Trophoblast cell (in vitro differentiated cells and primary cell): Measurements from ENCODE around the gene MOBP.

Source experiments
- DNase-seq, 2 donors: peaks; one replicate each; pipeline ENCODE4 v3.0.0-alpha.2; 2016
- H2AFZ ChIP-seq: 2 replicates; pipeline ENCODE4 v1.6.1; 2013; ENCODE audit warnings: low read length, moderate library complexity, mild to moderate bottlenecking; ENCODE audit not compliant: insufficient read depth, poor library complexity
- H2AK5ac ChIP-seq: 2 replicates; pipeline ENCODE4 v1.6.1; 2013; ENCODE audit warnings: mild to moderate bottlenecking, low read length
- H2BK120ac ChIP-seq: 2 replicates; pipeline ENCODE4 v1.6.1; 2013; ENCODE audit warnings: low read length, mild to moderate bottlenecking, moderate library complexity; ENCODE audit not compliant: insufficient read depth, poor library complexity
- H2BK12ac ChIP-seq: 2 replicates; pipeline ENCODE4 v1.6.1; 2013; ENCODE audit warnings: mild to moderate bottlenecking, low read length, moderate library complexity
- H2BK5ac ChIP-seq: 2 replicates; pipeline ENCODE4 v1.6.1; 2013; ENCODE audit warnings: low read length, low read depth, moderate library complexity, mild to moderate bottlenecking; ENCODE audit not compliant: poor library complexity
- H3K14ac ChIP-seq: 2 replicates; pipeline ENCODE4 v1.6.1; 2013; ENCODE audit warnings: mild to moderate bottlenecking, low read length
- H3K18ac ChIP-seq: 2 replicates; pipeline ENCODE4 v1.6.1; 2013; ENCODE audit warnings: mild to moderate bottlenecking, low read length
- H3K23ac ChIP-seq: 2 replicates; pipeline ENCODE4 v1.6.1; 2013; ENCODE audit warnings: low read length
- H3K27ac ChIP-seq: 2 replicates; pipeline ENCODE4 v1.5.1; 2013; ENCODE audit warnings: low read depth, mild to moderate bottlenecking, inconsistent platforms, low read length, moderate library complexity
- H3K27me3 ChIP-seq: 2 replicates; pipeline ENCODE4 v1.6.1; 2013; ENCODE audit warnings: inconsistent platforms, mild to moderate bottlenecking, low read length, moderate library complexity; ENCODE audit not compliant: insufficient read depth
- H3K36me3 ChIP-seq, 2 experiments: 1 replicate in 1 of 2; 2 replicates in 1 of 2; pipeline ENCODE4 v1.6.1; 2013; ENCODE audit warnings: low read length in 2 of 2, mild to moderate bottlenecking in 2 of 2, moderate library complexity in 1 of 2; ENCODE audit not compliant: insufficient read depth in 2 of 2, control insufficient read depth in 1 of 2
- H3K4ac ChIP-seq: 2 replicates; pipeline ENCODE4 v1.6.1; 2013; ENCODE audit warnings: low read depth, mild to moderate bottlenecking, low read length, moderate library complexity
- H3K4me1 ChIP-seq, 2 experiments: 1 replicate in 1 of 2; 2 replicates in 1 of 2; pipeline ENCODE4 v1.6.1; 2013; ENCODE audit warnings: low read length in 2 of 2, mild to moderate bottlenecking in 2 of 2, moderate library complexity in 1 of 2; ENCODE audit not compliant: insufficient read depth in 2 of 2, control insufficient read depth in 1 of 2
- H3K4me2 ChIP-seq: 2 replicates; pipeline ENCODE4 v1.6.1; 2013; ENCODE audit warnings: inconsistent platforms, mild to moderate bottlenecking, low read length, moderate library complexity
- H3K4me3 ChIP-seq: 2 replicates; pipeline ENCODE4 v1.5.1; 2013; ENCODE audit warnings: mild to moderate bottlenecking, low read depth, low read length, inconsistent platforms
- H3K79me1 ChIP-seq: one replicate; pipeline ENCODE4 v1.6.1; 2013; ENCODE audit warnings: low read length
- H3K79me2 ChIP-seq: 2 replicates; pipeline ENCODE4 v1.6.1; 2013; ENCODE audit warnings: low read length, mild to moderate bottlenecking; ENCODE audit not compliant: control insufficient read depth, insufficient read depth, poor library complexity
- H3K9ac ChIP-seq: 2 replicates; pipeline ENCODE4 v1.6.1; 2013; ENCODE audit warnings: mild to moderate bottlenecking, low read length
- H3K9me3 ChIP-seq: 2 replicates; pipeline ENCODE4 v1.6.1; 2013; ENCODE audit warnings: low read depth, mild to moderate bottlenecking, control low read depth, inconsistent platforms, low read length; ENCODE audit not compliant: insufficient read depth
- H4K12ac ChIP-seq: 2 replicates; pipeline ENCODE4 v1.6.1; 2013; ENCODE audit warnings: low read depth, mild to moderate bottlenecking, low read length, moderate library complexity
- H4K8ac ChIP-seq: 2 replicates; pipeline ENCODE4 v1.6.1; 2013; ENCODE audit warnings: low read depth, mild to moderate bottlenecking, low read length, moderate library complexity
- H4K91ac ChIP-seq: one replicate; pipeline ENCODE4 v1.6.1; 2013; ENCODE audit warnings: low read depth, mild to moderate bottlenecking, low read length, moderate library complexity
- WGBS: extraction: QIAGEN DNeasy Blood & Tissue Kit; methylation state at CpG from one replicate; pipeline ENCODE4 v1.1.7; 2013; ENCODE audit warnings: missing lambda C conversion rate; ENCODE audit not compliant: insufficient read length, insufficient coverage; ENCODE audit errors: extremely low coverage; 5-methylcytosine and 5-hydroxymethylcytosine counted together

MOBP gene

GRCh38 chr3:39505866-39506742, 38.6 kb downstream of the MOBP start:
- Histone ChIP-seq H2AFZ (no peak overlapping the region), H2BK120ac (no peak overlapping the region), H3K36me3 (no peaks in the 10 kb centered on the region), H4K8ac (no peak overlapping the region), H3K27ac (no peak overlapping the region), H3K9ac (no peak overlapping the region), H3K9me3 (no peaks in the 10 kb centered on the region), H2AK5ac (no peak overlapping the region), H2BK12ac (no peak overlapping the region), H3K27me3 (no peaks in the 10 kb centered on the region), H3K18ac (no peak overlapping the region), H2BK5ac (no peak overlapping the region), H3K79me2 (no peaks in the 10 kb centered on the region), H3K14ac (no peak overlapping the region), H3K4ac (no peak overlapping the region), H3K4me1 (no peaks in the 10 kb centered on the region), H3K4me2 (no peak overlapping the region), H4K12ac (no peak overlapping the region), H3K4me3 (no peak overlapping the region), H3K79me1 (no peaks in the 10 kb centered on the region), H4K91ac (no peak overlapping the region), H3K23ac (no peak overlapping the region)
- WGBS = no CpG with 5 or more reads among the region's 12 CpGs
- no peak for DNase-seq

GRCh38 chr3:39506863-39507262, 39.4 kb downstream of the MOBP start:
- Histone ChIP-seq H4K91ac (no peak overlapping the region), H2BK5ac (no peak overlapping the region), H2AFZ (no peak overlapping the region), H3K4ac (no peak overlapping the region), H3K79me1 (no peaks in the 10 kb centered on the region), H4K12ac (no peak overlapping the region), H2BK12ac (no peak overlapping the region), H3K18ac (no peak overlapping the region), H3K4me2 (no peak overlapping the region), H3K36me3 (no peaks in the 10 kb centered on the region), H3K9me3 (no peaks in the 10 kb centered on the region), H3K27ac (no peak overlapping the region), H3K4me1 (no peaks in the 10 kb centered on the region), H4K8ac (no peak overlapping the region), H2BK120ac (no peak overlapping the region), H3K9ac (no peak overlapping the region), H3K79me2 (no peaks in the 10 kb centered on the region), H3K27me3 (no peaks in the 10 kb centered on the region), H3K4me3 (no peak overlapping the region), H3K14ac (no peak overlapping the region), H3K23ac (no peak overlapping the region), H2AK5ac (no peak overlapping the region)
- no CpG with 5 or more reads among the region's 1 CpG for WGBS
- no peak for DNase-seq

GRCh38 chr3:39513791-39514369, 46.4 kb downstream of the MOBP start:
- Histone ChIP-seq H3K4me2 (no peak overlapping the region), H3K27me3 (no peaks in the 10 kb centered on the region), H3K79me1 (no peaks in the 10 kb centered on the region), H3K14ac (no peak overlapping the region), H3K27ac (no peak overlapping the region), H4K12ac (no peak overlapping the region), H3K4me3 (no peak overlapping the region), H4K91ac (no peak overlapping the region), H2BK120ac (no peak overlapping the region), H3K4me1 (no peaks in the 10 kb centered on the region), H2BK12ac (no peak overlapping the region), H2BK5ac (no peak overlapping the region), H3K36me3 (no peaks in the 10 kb centered on the region), H4K8ac (no peak overlapping the region), H3K23ac (no peak overlapping the region), H3K18ac (no peak overlapping the region), H3K4ac (no peak overlapping the region), H2AK5ac (no peak overlapping the region), H3K9me3 (no peaks in the 10 kb centered on the region), H2AFZ (no peak overlapping the region), H3K79me2 (no peaks in the 10 kb centered on the region), H3K9ac (no peak overlapping the region)
- DNase-seq = no peak
- no CpG with 5 or more reads among the region's 3 CpGs for WGBS

- no peak overlapping the region for H4K8ac ChIP-seq
- no peak overlapping the region for H4K91ac ChIP-seq
- H3K4ac ChIP-seq = no peak overlapping the region
- H3K18ac ChIP-seq = no peak overlapping the region
- H2BK12ac ChIP-seq = no peak overlapping the region
- no peaks in the 10 kb centered on the region for H3K27me3 ChIP-seq
- H2BK120ac ChIP-seq = no peak overlapping the region
- no peaks in the 10 kb centered on the region for H3K4me1 ChIP-seq
- no peaks in the 10 kb centered on the region for H3K9me3 ChIP-seq
- H3K23ac ChIP-seq = no peak overlapping the region
- H3K36me3 ChIP-seq = no peaks in the 10 kb centered on the region
- no peak for DNase-seq
- no peaks in the 10 kb centered on the region for H3K79me2 ChIP-seq
- H3K4me2 ChIP-seq = no peak overlapping the region
- no peak overlapping the region for H3K14ac ChIP-seq
- H3K4me3 ChIP-seq = no peak overlapping the region
- no peak overlapping the region for H3K27ac ChIP-seq
- no peak overlapping the region for H2BK5ac ChIP-seq
- WGBS = no CpG with 5 or more reads among the region's 11 CpGs
- no peak overlapping the region for H2AFZ ChIP-seq
- H4K12ac ChIP-seq = no peak overlapping the region
- H3K9ac ChIP-seq = no peak overlapping the region
- H2AK5ac ChIP-seq = no peak overlapping the region
- H3K79me1 ChIP-seq = no peaks in the 10 kb centered on the region
Observed at GRCh38 chr3:39515681-39516441, 48.4 kb downstream of the MOBP start.
